GM12878 (cell line): ENCODE results near the gene KAZN. TPM values are rescaled to one million over a fixed set of nuclear protein-coding genes. Genes with fewer than 3 reads are reported as not detected.

ENCODE experiments used
- CHD4 ChIP-seq: fragments of 200-600 bp; sonication (generic); IDR thresholded peaks from 2 replicates; pipeline ENCODE4 v1.6.1; 2016; ENCODE audit warnings: mild to moderate bottlenecking
- CUX1 ChIP-seq: IDR thresholded peaks from 2 replicates; pipeline ENCODE4 v1.6.1; 2012; ENCODE audit warnings: improper control_type of control experiment, low read depth, low read length; ENCODE audit not compliant: insufficient replicate concordance
- HDAC2 ChIP-seq: fragments of 200-600 bp; sonication (generic); IDR thresholded peaks from 2 replicates; pipeline ENCODE4 v1.6.1; 2017
- HDGF ChIP-seq: fragments of 450-650 bp; IDR thresholded peaks from 2 replicates; pipeline ENCODE4 v1.6.1; 2016; ENCODE audit warnings: antibody characterized with exemption
- MEF2A ChIP-seq: IDR thresholded peaks from 2 replicates; pipeline ENCODE4 v1.6.1; 2011; ENCODE audit warnings: low read depth, mild to moderate bottlenecking, low read length, moderate library complexity; ENCODE audit not compliant: insufficient read depth
- NRF1 ChIP-seq: conservative IDR thresholded peaks from 2 replicates; pipeline ENCODE4 v1.6.1; 2011; ENCODE audit warnings: mild to moderate bottlenecking, low read depth, low read length, improper control_type of control experiment
- SUPT20H ChIP-seq: IDR thresholded peaks from 2 replicates; pipeline ENCODE4 v1.6.1; 2011; ENCODE audit warnings: low read depth, mild to moderate bottlenecking, low read length, moderate library complexity, borderline replicate concordance; ENCODE audit not compliant: control insufficient read depth
- TBL1XR1 ChIP-seq: IDR thresholded peaks from 2 replicates; pipeline ENCODE4 v1.6.1; 2012; ENCODE audit warnings: low read depth, low read length, improper control_type of control experiment
- TCF12 ChIP-seq: IDR thresholded peaks from 2 replicates; pipeline ENCODE4 v1.6.1; 2011; ENCODE audit warnings: low read depth, mild to moderate bottlenecking, low read length
- YY1 ChIP-seq: IDR thresholded peaks from 2 replicates; pipeline ENCODE4 v1.6.1; 2011; ENCODE audit warnings: low read depth, mild to moderate bottlenecking, low read length
- polyA plus RNA-seq, 11 experiments: library from polyadenylated mRNA; depleted of rRNA in 4 of 11; unstranded in 6 of 11; stranded (reverse) in 5 of 11; fragments of >200 nt; fragmentation: Nextera tagmentation in 4 of 11; fragmentation: Illumina TruSeq in 1 of 11; extraction: Ambion mirVana in 4 of 11; extraction: Trizol in 1 of 11; gene quantifications; 1 replicate in 1 of 11; 2 replicates in 10 of 11; pipeline versions ENCODE4 v1.2.1 to v1.2.3, GENCODE V29; 2011 to 2016; ENCODE audit warnings: inconsistent platforms in 2 of 11, missing spikeins in 2 of 11, low read depth in 1 of 11
- total RNA-seq, 4 experiments: library from RNA; depleted of rRNA in 3 of 4; stranded (reverse); fragments of >200 nt in 3 of 4; fragmentation: Illumina TruSeq in 1 of 4; extraction: Trizol in 1 of 4; gene quantifications; 2 replicates each; pipeline versions ENCODE4 v1.2.1 to v1.2.3, GENCODE V29; 2013 to 2021
- TF ChIP-seq, protein P1 (sequence below): IDR thresholded peaks from 2 replicates; pipeline ENCODE4 v1.6.1; 2011; ENCODE audit warnings: low read depth, low read length, improper control_type of control experiment, borderline replicate concordance

KAZN gene
- total and polyA plus RNA-seq, 10 of the 15 experiments (the other 5 are each of a cell fraction or from before 2014, with no cell fraction given) = 0.72 to 4.0 (median 1.2) TPM

GRCh38 chr1:14594045-14594444 is 4.4 kb upstream of the KAZN start (continued):
- TF ChIP-seq, protein P1, sequence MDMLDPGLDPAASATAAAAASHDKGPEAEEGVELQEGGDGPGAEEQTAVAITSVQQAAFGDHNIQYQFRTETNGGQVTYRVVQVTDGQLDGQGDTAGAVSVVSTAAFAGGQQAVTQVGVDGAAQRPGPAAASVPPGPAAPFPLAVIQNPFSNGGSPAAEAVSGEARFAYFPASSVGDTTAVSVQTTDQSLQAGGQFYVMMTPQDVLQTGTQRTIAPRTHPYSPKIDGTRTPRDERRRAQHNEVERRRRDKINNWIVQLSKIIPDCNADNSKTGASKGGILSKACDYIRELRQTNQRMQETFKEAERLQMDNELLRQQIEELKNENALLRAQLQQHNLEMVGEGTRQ = no peak
- TF ChIP-seq TCF12 (no peak), YY1 (no peak), HDAC2 (no peak), SUPT20H (no peak), HDGF (no peak), CUX1 (no peak), MEF2A (no peak), NRF1 (no peak), CHD4 (no peak), TBL1XR1 (no peak)
